ENCODE results near the gene NLRP8.

GRCh38 chr19:56014765-56015164, 67.1 kb downstream of the NLRP8 start:
- TF ChIP-seq CTCF (conservative IDR thresholded peaks at IDR 0.05 in 1 of 2, IDR thresholded peaks at IDR 0.05 in 1 of 2; ENCODE audit: low read depth in 1 of 2, low read length in 2 of 2) (no peak), EZH2 (IDR thresholded peaks at IDR 0.05; ENCODE audit: low read length, missing control alignments) (no peak)

Measured in fibroblast of lung (primary cell).